GM21381 (cell line): ENCODE results near the gene GALNT18.

ENCODE experiments used
- ATAC-seq: cut with Tn5 transposase; IDR thresholded peaks from one replicate; pipeline ENCODE4 v1.9.1; 2021; ENCODE audit warnings: mild to moderate bottlenecking, moderate library complexity; ENCODE audit not compliant: unreplicated experiment

The GALNT18 gene

GRCh38 chr11:11391796-11392463, 229.9 kb downstream of the GALNT18 start:
- no peak for ATAC-seq

DNA sequence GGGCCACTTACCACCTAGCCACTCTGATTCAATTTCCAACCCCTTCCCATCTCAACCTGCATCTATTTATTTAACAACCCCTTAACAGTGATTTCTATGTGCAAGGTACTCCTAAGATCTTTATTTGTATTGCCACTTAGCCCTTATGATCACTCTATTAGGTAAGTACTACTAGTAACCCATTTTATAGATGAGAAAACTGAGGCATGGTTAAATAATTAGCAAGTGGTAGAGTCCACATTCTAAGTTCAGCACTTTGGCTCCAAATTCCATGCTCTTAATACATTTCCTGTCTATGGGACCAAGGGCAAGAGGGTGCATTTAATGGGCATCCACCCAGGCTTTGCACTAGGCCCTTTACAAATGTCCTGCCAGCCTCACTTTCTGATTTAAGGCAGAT, 230.6 kb downstream of the GALNT18 start:
- ATAC-seq: no peak

GRCh38 chr11:11390068-11390771, 231.6 kb downstream of the GALNT18 start:
- ATAC-seq: no peak

DNA sequence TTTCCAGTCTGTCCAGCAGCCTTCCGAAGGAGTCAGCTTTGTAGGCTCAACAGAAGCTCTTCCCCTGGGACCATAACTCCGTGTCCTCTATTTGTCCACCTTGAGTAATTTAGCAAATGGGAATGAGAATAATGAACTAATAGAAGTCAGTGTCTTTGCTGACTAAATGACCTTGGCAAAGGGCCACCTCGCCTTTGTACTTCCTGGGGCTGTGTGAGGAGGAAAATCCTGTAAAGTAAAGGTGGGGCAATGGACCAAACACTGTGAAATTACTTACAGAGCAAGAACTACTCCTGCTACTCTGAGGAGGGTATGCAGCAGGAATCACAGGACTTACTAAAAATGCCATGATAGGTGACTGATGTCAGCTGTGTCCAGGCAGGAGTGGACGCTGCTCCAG, 232.6 kb downstream of the GALNT18 start:
- no peak for ATAC-seq

- no peak for ATAC-seq
These were observed 234.0 kb downstream of the GALNT18 start for GRCh38 chr11:11387622-11388305.

- ATAC-seq: no peak
These were observed 234.6 kb downstream of the GALNT18 start for GRCh38 chr11:11387207-11387606.

DNA sequence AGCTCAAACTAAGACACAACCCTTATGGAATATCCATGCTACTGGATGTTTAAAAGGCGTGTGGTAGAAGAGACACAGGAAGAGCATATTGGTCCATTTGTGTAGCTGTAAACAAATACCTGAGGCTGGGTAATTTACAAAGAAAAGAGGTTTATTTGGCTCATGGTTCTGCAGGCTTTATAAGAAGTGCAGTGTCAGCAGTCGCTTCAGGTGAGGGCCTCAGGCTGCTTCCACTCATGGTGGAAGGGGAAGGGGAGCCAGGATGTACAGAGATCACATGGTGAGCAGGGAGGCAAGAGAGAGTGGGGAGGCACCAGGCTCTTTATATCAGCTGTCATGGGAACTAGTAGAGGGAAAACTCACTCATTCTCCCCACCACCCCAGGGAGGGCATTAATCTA, 237.0 kb downstream of the GALNT18 start:
- ATAC-seq: no peak

GRCh38 chr11:11383995-11384394, 237.8 kb downstream of the GALNT18 start:
- no peak for ATAC-seq

DNA sequence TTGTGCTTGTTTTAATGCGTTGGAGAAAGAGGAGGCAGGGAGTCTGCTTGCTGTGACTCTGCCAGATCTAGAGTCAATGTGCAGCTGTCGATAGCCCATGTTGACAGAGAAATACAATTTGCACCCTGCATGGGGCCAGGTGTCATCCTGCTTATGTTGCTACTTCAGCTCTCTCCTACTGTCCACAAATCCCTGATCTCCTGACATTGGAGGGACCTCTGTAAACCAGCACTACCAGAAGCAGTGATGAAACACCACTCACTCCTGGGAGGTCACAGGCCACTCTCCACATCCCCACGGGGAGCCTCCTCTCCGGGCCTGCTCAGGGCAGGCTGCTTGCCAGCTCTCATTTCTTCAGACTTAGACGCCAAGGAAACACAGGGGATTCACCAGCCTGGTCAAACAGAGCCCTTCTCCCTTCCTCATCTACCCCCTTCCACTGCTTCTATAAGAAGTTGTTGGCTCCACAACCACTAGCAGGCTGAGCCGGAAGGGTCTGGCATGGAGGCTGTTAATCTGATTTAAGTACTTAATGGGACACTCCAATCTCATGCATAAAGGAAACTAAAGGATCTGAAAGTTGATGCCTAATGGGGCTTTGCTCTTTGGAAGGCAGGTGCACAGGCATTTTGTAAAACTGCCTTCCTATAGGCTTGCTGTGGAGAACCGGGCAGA, 238.8 kb downstream of the GALNT18 start:
- no peak for ATAC-seq

DNA sequence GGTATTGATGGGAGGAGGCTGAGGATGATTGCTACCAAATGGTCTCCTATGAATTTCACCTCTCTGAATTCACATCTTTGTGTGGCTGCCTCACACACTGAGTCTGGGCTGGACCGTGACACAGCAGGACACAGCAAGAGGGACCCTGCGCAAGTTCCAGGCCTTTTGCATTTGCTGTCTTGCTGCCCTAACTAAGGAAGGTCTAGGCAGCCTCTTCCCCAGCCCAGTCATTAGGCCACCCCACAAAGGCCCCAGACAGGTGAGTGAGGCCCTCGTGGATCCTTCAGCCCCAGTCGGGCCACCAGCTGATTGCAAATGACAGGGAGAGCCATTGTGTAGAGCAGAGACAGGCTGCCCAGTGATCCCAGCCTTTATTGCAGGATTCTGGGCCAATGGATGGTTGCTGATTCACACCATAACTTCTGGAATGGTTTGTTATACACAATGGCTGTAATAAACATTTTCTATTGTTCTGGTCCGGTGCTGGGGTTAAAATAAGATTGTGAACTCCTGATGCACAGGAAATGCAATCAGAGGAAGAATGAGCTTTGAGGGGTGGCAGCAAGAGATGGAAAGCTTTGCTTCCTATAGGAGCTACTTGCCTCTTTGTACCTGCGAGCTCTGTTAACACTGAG, 240.2 kb downstream of the GALNT18 start:
- ATAC-seq: no peak

DNA sequence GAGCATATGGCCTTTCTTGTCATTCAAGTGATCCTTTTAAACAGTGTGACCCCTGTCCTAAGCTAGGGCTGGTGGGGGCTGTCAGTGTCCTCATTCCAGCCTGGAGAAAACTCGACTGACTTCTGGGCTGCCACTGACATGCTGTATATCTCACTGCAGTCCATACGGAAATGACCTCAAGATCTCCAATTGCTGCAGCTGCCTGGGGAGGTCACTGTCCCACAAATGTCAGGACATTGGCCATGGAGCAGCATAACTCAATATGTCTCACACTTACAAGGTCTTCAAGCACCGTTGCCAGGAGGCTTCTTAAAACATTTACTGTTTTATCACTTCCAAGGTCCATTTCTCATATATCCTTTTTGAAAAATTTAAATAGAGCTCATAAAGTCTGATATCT, 240.9 kb downstream of the GALNT18 start:
- ATAC-seq: no peak

GRCh38 chr11:11380340-11380739, 241.5 kb downstream of the GALNT18 start:
- no peak for ATAC-seq

- no peak for ATAC-seq
These were observed 242.1 kb downstream of the GALNT18 start for GRCh38 chr11:11379661-11380060.

GRCh38 chr11:11378184-11378940, 243.4 kb downstream of the GALNT18 start:
- ATAC-seq: no peak

GRCh38 chr11:11374358-11375148, 247.3 kb downstream of the GALNT18 start:
- ATAC-seq: no peak

GRCh38 chr11:11373934-11374333, 247.9 kb downstream of the GALNT18 start:
- ATAC-seq: no peak

- no peak for ATAC-seq
These were observed 249.3 kb downstream of the GALNT18 start for GRCh38 chr11:11372461-11372860.

GRCh38 chr11:11370962-11371303, 250.9 kb downstream of the GALNT18 start:
- ATAC-seq: no peak

DNA sequence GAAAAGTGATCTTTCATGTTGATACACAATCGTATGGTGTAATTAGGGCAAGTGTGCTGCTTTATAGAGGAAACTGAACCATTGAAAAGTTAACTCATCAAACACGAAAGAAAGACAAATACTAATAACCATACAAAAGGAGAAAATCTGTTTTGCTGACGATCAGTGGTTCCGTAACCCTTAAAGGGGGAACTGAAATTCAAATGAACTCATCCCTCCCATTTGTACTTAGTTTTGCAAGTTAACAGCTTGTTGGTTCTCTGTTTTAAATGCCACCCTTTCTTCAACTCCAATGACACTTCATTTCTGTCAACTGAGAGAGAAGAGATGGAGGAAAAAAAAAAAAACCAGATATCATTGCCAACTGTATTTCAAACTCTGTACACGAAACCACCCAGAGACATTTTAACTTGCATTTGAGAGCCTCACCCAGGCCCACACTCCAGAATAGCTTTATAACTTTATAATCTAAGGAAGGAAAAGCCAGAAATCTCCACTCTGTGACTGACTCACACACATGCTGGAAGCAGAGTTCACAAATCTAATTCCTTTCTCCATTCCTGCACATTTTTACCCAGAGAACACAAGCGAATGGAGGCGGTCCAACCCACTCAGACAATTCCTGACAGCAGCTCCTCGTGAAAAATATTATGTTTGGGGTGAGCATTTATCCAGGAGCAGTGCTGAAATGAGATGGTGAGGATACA, 251.4 kb downstream of the GALNT18 start:
- ATAC-seq: no peak
